Tibial nerve (tissue), 4 donors: ENCODE results near the gene BMPR1A. TPM values are rescaled to one million over a fixed set of nuclear protein-coding genes. Genes with fewer than 3 reads are reported as not detected.
"Not testable (repeated sequence)": the region's sequence is repeated elsewhere in the genome, so short reads cannot be mapped to it uniquely, and the experiment has no call there.

Source experiments
- DNase-seq, 2 donors: peaks; one replicate each; pipeline ENCODE4 v3.0.0-alpha.2; 2019; ENCODE audit warnings: low spot score in 2 of 2
- H3K27ac ChIP-seq, 4 donors: fragments of 200-600 bp; sonication (generic) in 3 of 4; one replicate each; pipeline ENCODE4 v1.5.1; 2017 to 2019; ENCODE audit warnings: mild to moderate bottlenecking in 1 of 4
- H3K27me3 ChIP-seq, 2 donors: fragments of 200-600 bp; sonication (generic) in 1 of 2; one replicate each; pipeline versions ENCODE4 v1.5.1 to v1.6.0; 2017 to 2019
- H3K36me3 ChIP-seq, 3 donors: fragments of 200-600 bp; sonication (generic); one replicate each; pipeline ENCODE4 v1.5.1; 2018 to 2019
- H3K4me1 ChIP-seq, 4 donors: fragments of 200-600 bp; sonication (generic) in 3 of 4; one replicate each; pipeline ENCODE4 v1.5.1; 2017 to 2019
- H3K4me3 ChIP-seq, 4 donors: fragments of 200-600 bp; sonication (generic) in 3 of 4; one replicate each; pipeline ENCODE4 v1.5.1; 2017 to 2019; ENCODE audit warnings: mild to moderate bottlenecking in 1 of 4, moderate library complexity in 1 of 4
- H3K9me3 ChIP-seq, 4 donors: fragments of 200-600 bp; sonication (generic) in 3 of 4; one replicate each; pipeline ENCODE4 v1.5.1; 2017 to 2019
- CTCF ChIP-seq, 5 experiments: fragments of 200-600 bp in 3 of 5; fragments of 450-650 bp in 2 of 5; sonication (generic) in 3 of 5; IDR thresholded peaks; one replicate each; pipeline ENCODE4 v1.5.1; 2016 to 2019; ENCODE audit warnings: antibody characterized with exemption in 5 of 5, mild to moderate bottlenecking in 3 of 5, moderate library complexity in 2 of 5
- EP300 ChIP-seq, 2 donors: sonication (generic); formaldehyde crosslinking; IDR thresholded peaks; one replicate each; pipeline ENCODE4 v1.6.1; 2017; ENCODE audit warnings: antibody characterized with exemption in 2 of 2, mild to moderate bottlenecking in 1 of 2
- POLR2A ChIP-seq, 2 donors: fragments of 450-650 bp; IDR thresholded peaks; one replicate each; pipeline ENCODE4 v1.6.1; 2017; ENCODE audit warnings: antibody characterized with exemption in 2 of 2, mild to moderate bottlenecking in 2 of 2, moderate library complexity in 2 of 2
- WGBS, 2 donors: methylation state at CpG; one replicate each; pipeline ENCODE4 v1.1.5; 2018; 5-methylcytosine and 5-hydroxymethylcytosine counted together
- total RNA-seq, 4 donors: library from RNA; depleted of rRNA; stranded (reverse); fragments of >200 nt; gene quantifications; one replicate each; pipeline ENCODE4 v1.1.0, GENCODE V29; 2016

Gene BMPR1A
- total RNA-seq, 4 donors from 2014 or later, result 35.7 to 51.3 (median 42.8) TPM

- DNase-seq, result no peak
- H3K4me1 ChIP-seq, result peaks cover 0 to 48% (median 24%) of the 10 kb centered on the region in 4 donors
- WGBS, 2 donors, result 89 to 93% methylated on average over 10 to 11 of the region's 11 CpGs
- H3K36me3 ChIP-seq, result no peaks in the 10 kb centered on the region
- TF ChIP-seq EP300 (IDR thresholded peaks at IDR 0.05), result no peak
- no peak for TF ChIP-seq CTCF (IDR thresholded peaks at IDR 0.05)
- no peaks in the 10 kb centered on the region for H3K9me3 ChIP-seq
- peak overlapping the region; percentile 94 to 100 (median 97) for H3K27ac ChIP-seq
- no peaks in the 10 kb centered on the region for H3K27me3 ChIP-seq
- H3K4me3 ChIP-seq, result no peak overlapping the region
Measured at GRCh38 chr10:86972613-86973380, 216.4 kb downstream of the BMPR1A start.

- DNase-seq, result no peak
- no peaks in the 10 kb centered on the region for H3K27me3 ChIP-seq
- 58 to 61% methylated on average over 7 of the region's 7 CpGs for WGBS, 2 donors
- H3K4me3 ChIP-seq, result peak overlapping the region in 1 of 4 donors; percentile 20
- H3K4me1 ChIP-seq, result peaks cover 0 to 51% (median 17%) of the 10 kb centered on the region in 4 donors
- H3K9me3 ChIP-seq, result no peaks in the 10 kb centered on the region
- no peaks in the 10 kb centered on the region for H3K36me3 ChIP-seq
- peak overlapping the region in 3 of 4 donors; percentile 94 to 100 (median 98) for H3K27ac ChIP-seq
- TF ChIP-seq POLR2A (IDR thresholded peaks at IDR 0.05) (no peak), CTCF (IDR thresholded peaks at IDR 0.05) (no peak), EP300 (IDR thresholded peaks at IDR 0.05) (peak in 1 of 2 donors; percentile 31)
Measured at GRCh38 chr10:86974484-86974883, 218.1 kb downstream of the BMPR1A start.

GRCh38 chr10:86976362-86977056 lies 220.1 kb downstream of the BMPR1A start:
- DNase-seq, result no peak
- Histone ChIP-seq H3K4me1 (peaks cover 0 to 56% (median 20%) of the 10 kb centered on the region in 4 donors), H3K4me3 (no peak overlapping the region), H3K9me3 (no peaks in the 10 kb centered on the region), H3K27me3 (no peaks in the 10 kb centered on the region), H3K36me3 (no peaks in the 10 kb centered on the region), H3K27ac (peak overlapping the region in 1 of 4 donors; percentile 100)
- no peak for TF ChIP-seq POLR2A (IDR thresholded peaks at IDR 0.05)
- TF ChIP-seq EP300 (IDR thresholded peaks at IDR 0.05), result no peak
- TF ChIP-seq CTCF (IDR thresholded peaks at IDR 0.05), result no peak
- WGBS, 2 donors, result 97 to 98% methylated on average over 5 of the region's 5 CpGs

GRCh38 chr10:86978457-86978856 lies 222.0 kb downstream of the BMPR1A start:
- peaks cover 0 to 39% (median 13%) of the 10 kb centered on the region in 4 donors for H3K4me1 ChIP-seq
- 75% methylated on average over 3 of the region's 3 CpGs for WGBS, 2 donors
- not testable (repeated sequence) for H3K9me3 ChIP-seq

GRCh38 chr10:86979296-86979818 lies 222.9 kb downstream of the BMPR1A start:
- DNase-seq, result no peak
- H3K9me3 ChIP-seq, result no peaks in the 10 kb centered on the region
- TF ChIP-seq CTCF (IDR thresholded peaks at IDR 0.05), result no peak
- no peak for TF ChIP-seq POLR2A (IDR thresholded peaks at IDR 0.05)
- no peak for TF ChIP-seq EP300 (IDR thresholded peaks at IDR 0.05)
- WGBS, 2 donors, result 78 to 80% methylated on average over 4 of the region's 4 CpGs
- peaks cover 0 to 30% (median 13%) of the 10 kb centered on the region in 4 donors for H3K4me1 ChIP-seq
- no peaks in the 10 kb centered on the region for H3K36me3 ChIP-seq
- no peak overlapping the region for H3K4me3 ChIP-seq
- H3K27me3 ChIP-seq, result no peaks in the 10 kb centered on the region
- peak overlapping the region; percentile 45 to 86 (median 66) for H3K27ac ChIP-seq

More at GRCh38 chr10:86978457-86978856, 222.0 kb downstream of the BMPR1A start:
- peak overlapping the region in 3 of 4 donors; percentile 7 to 86 (median 85) for H3K27ac ChIP-seq
- H3K36me3 ChIP-seq, H3K27me3 ChIP-seq, H3K4me3 ChIP-seq, DNase-seq: not testable (repeated sequence)
